Natural killer cell (primary cell): ENCODE data around the gene TMEM212. TPM values are rescaled to one million over a fixed set of nuclear protein-coding genes. Genes with fewer than 3 reads are reported as not detected.

ENCODE experiments used
- ATAC-seq, 3 donors: fragments of 150-1000 bp in 2 of 3; fragments of 200-7000 bp in 1 of 3; cut with Tn5 transposase; 1 replicate in 1 of 3; 2 replicates in 2 of 3; pipeline ENCODE4 v1.10.0; 2021; ENCODE audit warnings: mild to moderate bottlenecking in 2 of 3, moderate library complexity in 2 of 3
- DNase-seq, 2 donors: peaks; one replicate each; pipeline versions ENCODE4 v3.0.0 to v3.0.0-alpha.2; 2013 to 2021; ENCODE audit warnings: mixed read lengths in 1 of 2
- H3K27ac ChIP-seq: one replicate; pipeline ENCODE4 v1.5.1; 2013; ENCODE audit warnings: mild to moderate bottlenecking, low read length
- H3K27me3 ChIP-seq: one replicate; pipeline ENCODE4 v1.6.1; 2013; ENCODE audit warnings: low read length; ENCODE audit not compliant: control insufficient read depth, insufficient read depth
- H3K36me3 ChIP-seq: one replicate; pipeline ENCODE4 v1.6.1; 2013; ENCODE audit warnings: low read length; ENCODE audit not compliant: control insufficient read depth, insufficient read depth
- H3K4me1 ChIP-seq: one replicate; pipeline ENCODE4 v1.6.1; 2013; ENCODE audit warnings: low read length; ENCODE audit not compliant: control insufficient read depth, insufficient read depth
- H3K4me3 ChIP-seq: one replicate; pipeline ENCODE4 v1.5.1; 2013; ENCODE audit warnings: low read length
- H3K9me3 ChIP-seq: one replicate; pipeline ENCODE4 v1.6.1; 2013; ENCODE audit warnings: low read length; ENCODE audit not compliant: control insufficient read depth, insufficient read depth
- H3K27ac Mint-ChIP-seq, 2 donors: one replicate each; pipeline ENCODE4 v1.8.0; 2022; ENCODE audit warnings: mild to moderate bottlenecking in 2 of 2, mixed read lengths in 2 of 2, moderate library complexity in 1 of 2
- H3K27me3 Mint-ChIP-seq, 2 donors: one replicate each; pipeline ENCODE4 v1.8.0; 2022; ENCODE audit warnings: low read depth in 2 of 2, mixed read lengths in 2 of 2
- H3K36me3 Mint-ChIP-seq: one replicate; pipeline ENCODE4 v1.8.0; 2022; ENCODE audit warnings: mixed read lengths
- H3K4me1 Mint-ChIP-seq, 2 donors: one replicate each; pipeline ENCODE4 v1.8.0; 2022; ENCODE audit warnings: mixed read lengths in 2 of 2
- H3K4me3 Mint-ChIP-seq: one replicate; pipeline ENCODE4 v1.8.0; 2022; ENCODE audit warnings: mild to moderate bottlenecking, moderate library complexity, mixed read lengths
- H3K9me3 Mint-ChIP-seq, 2 donors: one replicate each; pipeline ENCODE4 v1.8.0; 2022; ENCODE audit warnings: mixed read lengths in 2 of 2
- WGBS: methylation state at CpG from one replicate; pipeline ENCODE4 v1.1.7; 2013; ENCODE audit warnings: missing lambda C conversion rate; ENCODE audit not compliant: insufficient coverage; 5-methylcytosine and 5-hydroxymethylcytosine counted together
- intact Hi-C: fragments of 100-400 bp; cut with micrococcal nuclease; formaldehyde crosslinking; loops from one replicate; pipeline ENCODE4 v1.14.2; 2022
- total RNA-seq, 4 donors: library from RNA; stranded (reverse); fragments of 120-200 nt in 1 of 4; gene quantifications; one replicate each; pipeline versions ENCODE4 v1.2.3 to v1.2.4, GENCODE V29; 2013 to 2022
- TF ChIP-seq, protein P1 (sequence below): fragments of 200-600 bp; IDR thresholded peaks from one replicate; pipeline ENCODE4 v1.8.0; 2022; ENCODE audit warnings: antibody characterized with exemption

TMEM212 gene
- total RNA-seq, 3 donors from 2014 or later (not counting 1 experiment from before 2014, with no cell fraction given) = not detected

DNA sequence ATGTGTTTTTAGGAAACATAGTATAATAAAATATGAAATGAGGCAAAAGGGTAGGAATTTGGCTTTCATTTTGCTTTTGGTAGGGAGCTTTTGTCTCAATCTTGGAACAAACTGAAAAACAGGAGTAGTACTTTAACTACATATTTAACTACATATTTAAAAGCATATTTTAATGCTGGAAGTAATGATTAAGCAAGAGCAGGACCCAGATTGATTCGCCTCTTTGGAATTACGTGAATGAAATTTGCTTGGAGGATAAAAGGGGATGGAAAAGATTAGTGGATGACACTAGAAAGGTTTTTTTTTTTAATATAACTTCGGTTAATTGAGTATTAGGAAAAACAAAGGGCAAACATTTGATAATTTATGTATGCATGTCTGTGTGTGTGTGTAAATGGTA is 11.2 kb upstream of the TMEM212 start:
- DNase-seq (no peak), ATAC-seq (no peak)
- H3K4me1 Mint-ChIP-seq = peaks cover 12 to 14% of the 10 kb centered on the region in 2 donors
- H3K27me3 Mint-ChIP-seq = peaks cover 2 to 12% of the 10 kb centered on the region in 2 donors
- no peaks in the 10 kb centered on the region for H3K9me3 Mint-ChIP-seq
- Histone ChIP-seq H3K9me3 (no peaks in the 10 kb centered on the region), H3K4me3 (no peak overlapping the region), H3K36me3 (no peaks in the 10 kb centered on the region), H3K27ac (no peak overlapping the region), H3K4me1 (peaks cover 9% of the 10 kb centered on the region), H3K27me3 (no peaks in the 10 kb centered on the region)
- no peaks in the 10 kb centered on the region for H3K36me3 Mint-ChIP-seq
- H3K4me3 Mint-ChIP-seq = no peak overlapping the region
- intact Hi-C loops = loop anchor here (10.0 kb wide), 1 partner anchor 867 kb away; no protein-coding TSS in a partner anchor
- WGBS = 100% methylated on average over 2 of the region's 3 CpGs
- TF ChIP-seq, protein P1, sequence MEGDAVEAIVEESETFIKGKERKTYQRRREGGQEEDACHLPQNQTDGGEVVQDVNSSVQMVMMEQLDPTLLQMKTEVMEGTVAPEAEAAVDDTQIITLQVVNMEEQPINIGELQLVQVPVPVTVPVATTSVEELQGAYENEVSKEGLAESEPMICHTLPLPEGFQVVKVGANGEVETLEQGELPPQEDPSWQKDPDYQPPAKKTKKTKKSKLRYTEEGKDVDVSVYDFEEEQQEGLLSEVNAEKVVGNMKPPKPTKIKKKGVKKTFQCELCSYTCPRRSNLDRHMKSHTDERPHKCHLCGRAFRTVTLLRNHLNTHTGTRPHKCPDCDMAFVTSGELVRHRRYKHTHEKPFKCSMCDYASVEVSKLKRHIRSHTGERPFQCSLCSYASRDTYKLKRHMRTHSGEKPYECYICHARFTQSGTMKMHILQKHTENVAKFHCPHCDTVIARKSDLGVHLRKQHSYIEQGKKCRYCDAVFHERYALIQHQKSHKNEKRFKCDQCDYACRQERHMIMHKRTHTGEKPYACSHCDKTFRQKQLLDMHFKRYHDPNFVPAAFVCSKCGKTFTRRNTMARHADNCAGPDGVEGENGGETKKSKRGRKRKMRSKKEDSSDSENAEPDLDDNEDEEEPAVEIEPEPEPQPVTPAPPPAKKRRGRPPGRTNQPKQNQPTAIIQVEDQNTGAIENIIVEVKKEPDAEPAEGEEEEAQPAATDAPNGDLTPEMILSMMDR = no peak
- H3K27ac Mint-ChIP-seq = no peak overlapping the region

DNA sequence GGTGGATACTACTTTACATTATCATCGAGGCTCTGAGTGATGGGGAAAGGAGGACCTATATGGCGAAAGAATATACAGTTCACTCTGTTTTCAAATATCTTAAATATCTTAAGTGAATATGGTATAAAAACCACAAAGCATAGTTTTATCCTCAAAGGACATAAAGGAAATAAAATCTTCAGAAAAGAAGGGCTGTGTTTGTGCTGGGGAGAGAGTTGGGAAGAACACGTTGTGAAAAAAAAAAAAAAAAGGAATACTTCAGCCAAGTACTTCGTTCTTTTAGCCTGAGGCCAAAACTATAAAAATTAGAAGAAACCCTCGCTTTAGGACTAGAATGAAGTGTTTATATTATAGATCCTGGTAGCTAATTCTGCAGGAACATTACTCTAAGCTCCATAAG is 10.2 kb upstream of the TMEM212 start:
- intact Hi-C loops = loop anchor here (10.0 kb wide), 1 partner anchor 868 kb away; no protein-coding TSS in a partner anchor
- ATAC-seq (no peak), DNase-seq (no peak)
- no peaks in the 10 kb centered on the region for H3K9me3 ChIP-seq
- peaks cover 2 to 13% of the 10 kb centered on the region in 2 donors for H3K27me3 Mint-ChIP-seq
- no peaks in the 10 kb centered on the region for H3K27me3 ChIP-seq
- peaks cover 3 to 4% of the 10 kb centered on the region in 2 donors for H3K4me1 Mint-ChIP-seq
- no peak overlapping the region for H3K27ac Mint-ChIP-seq
- H3K36me3 Mint-ChIP-seq = no peaks in the 10 kb centered on the region
- no peaks in the 10 kb centered on the region for H3K36me3 ChIP-seq
- no peak overlapping the region for H3K27ac ChIP-seq
- peaks cover 5% of the 10 kb centered on the region for H3K4me1 ChIP-seq
- H3K9me3 Mint-ChIP-seq = no peaks in the 10 kb centered on the region
- TF ChIP-seq, protein P1 = no peak
- no peak overlapping the region for H3K4me3 ChIP-seq
- WGBS = 90% methylated on average over 3 of the region's 5 CpGs
- no peak overlapping the region for H3K4me3 Mint-ChIP-seq

DNA sequence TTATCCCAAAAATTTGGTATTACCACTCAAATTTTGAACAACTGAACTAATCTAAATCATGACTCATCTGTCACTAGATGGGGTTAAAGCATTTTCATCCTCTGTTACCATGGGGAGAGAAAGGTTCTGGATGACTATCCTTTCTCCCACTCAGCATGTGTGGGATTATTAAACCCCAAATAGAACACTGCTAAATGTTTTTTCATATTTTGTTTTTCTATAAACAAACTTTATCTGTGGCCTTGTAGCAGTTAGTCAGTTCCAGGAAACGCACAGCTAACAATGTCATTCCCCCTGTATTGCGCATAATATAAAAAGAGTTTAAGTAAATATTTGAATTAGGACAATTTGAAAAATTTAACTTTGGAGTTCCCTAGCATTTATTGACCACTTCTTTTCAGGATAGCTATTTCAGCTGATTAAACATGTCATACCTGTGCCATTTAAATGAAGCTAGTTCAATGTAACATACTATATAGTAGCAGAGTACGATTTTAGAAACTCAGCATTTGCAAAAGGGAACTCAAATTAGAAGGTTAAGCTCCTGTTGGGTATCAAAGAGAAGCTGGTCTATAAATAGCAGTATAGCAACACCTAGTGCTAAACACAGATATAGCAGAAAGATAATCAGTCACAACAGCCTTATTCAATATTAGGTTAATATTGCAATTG is 9.2 kb upstream of the TMEM212 start:
- Mint-ChIP-seq H3K27ac (no peak overlapping the region), H3K4me3 (no peak overlapping the region), H3K9me3 (no peaks in the 10 kb centered on the region), H3K36me3 (no peaks in the 10 kb centered on the region), H3K4me1 (no peaks in the 10 kb centered on the region), H3K27me3 (peaks cover 5 to 21% of the 10 kb centered on the region in 2 donors)
- WGBS = no CpG with 5 or more reads among the region's 3 CpGs
- TF ChIP-seq, protein P1 = peak; percentile 61
- no peak overlapping the region for H3K27ac ChIP-seq
- no peaks in the 10 kb centered on the region for H3K36me3 ChIP-seq
- peak; percentile 57 to 78 (median 72) for ATAC-seq
- H3K4me1 ChIP-seq = peaks cover 3% of the 10 kb centered on the region
- H3K4me3 ChIP-seq = no peak overlapping the region
- H3K9me3 ChIP-seq = no peaks in the 10 kb centered on the region
- no peaks in the 10 kb centered on the region for H3K27me3 ChIP-seq
- DNase-seq = peak in 1 of 2 donors; percentile 7
- intact Hi-C loops = loop anchor here (1.0 to 10.0 kb wide), 5 partner anchors 130 to 869 kb away; no protein-coding TSS in a partner anchor

DNA sequence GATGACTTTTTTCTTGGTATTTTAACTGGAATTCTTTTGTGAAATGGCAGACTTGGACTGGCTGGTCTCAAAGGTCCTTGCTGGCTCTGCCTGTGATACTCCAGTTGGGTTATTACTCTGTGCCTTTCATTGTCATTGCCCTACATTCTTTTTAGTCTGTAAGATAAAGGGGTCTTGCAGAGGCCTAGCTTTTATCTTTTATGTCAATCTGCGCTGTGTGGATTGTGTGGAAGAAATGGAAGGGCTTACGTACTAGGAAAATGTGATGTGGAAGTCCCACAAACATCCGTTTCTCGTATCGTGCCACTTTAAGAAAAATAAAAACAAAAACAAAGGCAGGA is 8.7 kb upstream of the TMEM212 start:
- no peaks in the 10 kb centered on the region for H3K4me1 Mint-ChIP-seq
- Histone ChIP-seq H3K36me3 (no peaks in the 10 kb centered on the region), H3K4me3 (no peak overlapping the region), H3K4me1 (peaks cover 3% of the 10 kb centered on the region), H3K27ac (no peak overlapping the region), H3K9me3 (no peaks in the 10 kb centered on the region), H3K27me3 (no peaks in the 10 kb centered on the region)
- no peak for DNase-seq
- peaks cover 5 to 21% of the 10 kb centered on the region in 2 donors for H3K27me3 Mint-ChIP-seq
- 89% methylated on average over 5 of the region's 5 CpGs for WGBS
- intact Hi-C loops = loop anchor here (1.0 to 10.0 kb wide), 5 partner anchors 130 to 870 kb away; no protein-coding TSS in a partner anchor
- no peaks in the 10 kb centered on the region for H3K36me3 Mint-ChIP-seq
- TF ChIP-seq, protein P1 = peak; percentile 19
- H3K4me3 Mint-ChIP-seq = no peak overlapping the region
- no peak overlapping the region for H3K27ac Mint-ChIP-seq
- H3K9me3 Mint-ChIP-seq = no peaks in the 10 kb centered on the region
- no peak for ATAC-seq
